Activated CD4-positive, alpha-beta memory T cell treated with anti-CD3 and anti-CD28 coated beads for 36 hours (primary cell): Measurements from ENCODE around the gene ATP2B2. TPM values are rescaled to one million over a fixed set of nuclear protein-coding genes. Genes with fewer than 3 reads are reported as not detected.

Source experiments
- CTCF ChIA-PET: fragments of 350-600 bp; sonication (Branson Sonifier 250); formaldehyde crosslinking; loops from one replicate; lab custom pipeline; 2021; ENCODE audit warnings: antibody characterized with exemption, inconsistent platforms; lab: Charles Lee
- POLR2A ChIA-PET: fragments of 350-600 bp; sonication (Branson Sonifier 250); formaldehyde crosslinking; loops from one replicate; lab custom pipeline; 2021; ENCODE audit warnings: antibody characterized with exemption; lab: Charles Lee
- DNase-seq: peaks from one replicate; pipeline ENCODE4 v3.0.0-alpha.2; 2020
- H3K27ac Mint-ChIP-seq: one replicate; pipeline ENCODE4 v1.8.0; 2021; ENCODE audit warnings: mixed read lengths
- H3K27me3 Mint-ChIP-seq: one replicate; pipeline ENCODE4 v1.8.0; 2021; ENCODE audit warnings: mixed read lengths
- H3K36me3 Mint-ChIP-seq: one replicate; pipeline ENCODE4 v1.8.0; 2021; ENCODE audit warnings: mixed read lengths
- H3K4me1 Mint-ChIP-seq: one replicate; pipeline ENCODE4 v1.8.0; 2021; ENCODE audit warnings: low read depth, mixed read lengths
- H3K4me3 Mint-ChIP-seq: one replicate; pipeline ENCODE4 v1.8.0; 2021; ENCODE audit warnings: mild to moderate bottlenecking, mixed read lengths
- H3K9me3 Mint-ChIP-seq: one replicate; pipeline ENCODE4 v1.8.0; 2021; ENCODE audit warnings: mixed read lengths
- intact Hi-C: fragments of 100-400 bp; cut with micrococcal nuclease; formaldehyde crosslinking; loops from one replicate; pipeline ENCODE4 v1.15.1; 2023
- microRNA-seq: library from miRNA; unstranded; fragments of <30 nt; microRNA quantifications from one replicate; pipeline ENCODE4 v1.2.0, GENCODE V29; 2022; ENCODE audit warnings: borderline number of aligned reads, borderline microRNAs expressed, borderline replicate concordance
- total RNA-seq, 2 experiments: library from RNA; stranded (reverse); gene quantifications; one replicate each; pipeline ENCODE4 v1.2.3, GENCODE V29; 2021

ATP2B2 gene
- total RNA-seq, 2 experiments from 2014 or later = 0.05 TPM; not detected in 1

DNA sequence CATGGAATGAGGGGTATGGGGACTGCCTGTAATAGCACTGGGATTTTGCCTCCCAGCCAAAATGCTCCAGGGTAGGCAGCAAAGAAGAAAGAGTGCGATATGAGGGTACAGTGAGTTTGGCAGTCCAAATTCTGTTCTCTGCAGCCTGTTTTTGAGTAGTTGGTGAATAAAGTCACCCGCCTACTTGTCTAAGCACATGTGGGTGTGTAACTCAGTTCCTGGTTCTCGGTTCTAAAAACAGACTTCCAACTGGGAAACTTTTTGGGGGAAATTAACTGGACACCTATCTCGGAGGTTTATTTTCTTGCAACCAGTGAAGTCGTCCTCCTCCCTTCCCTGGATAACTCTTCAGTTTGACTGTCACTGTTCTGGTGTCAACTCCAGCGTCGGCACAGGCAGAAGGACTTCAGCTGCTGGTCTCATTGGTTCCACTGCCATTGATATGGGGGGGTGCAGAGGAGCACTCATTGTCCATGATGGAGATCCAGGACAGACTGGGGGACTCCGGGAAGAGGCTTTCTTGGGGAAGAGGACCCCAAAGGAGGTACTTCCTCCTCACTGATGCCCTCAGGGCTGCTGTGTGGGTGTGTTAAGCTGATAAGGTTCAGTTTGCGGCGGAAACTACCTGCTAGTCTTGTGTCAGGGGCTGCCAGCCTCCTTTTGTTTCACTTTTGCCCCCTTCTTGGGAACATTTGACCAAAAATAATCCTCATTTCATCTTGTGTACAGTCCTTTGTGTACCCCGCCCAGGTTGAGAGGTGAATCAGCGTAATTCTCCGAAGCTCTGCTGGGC, 225.8 kb downstream of the ATP2B2 start:
- intact Hi-C loops = loop anchor here (5.0 kb wide), 1 partner anchor 162 kb away; the partner anchor contains the start of gene BRK1
- H3K36me3 Mint-ChIP-seq = peaks cover 51% of the 10 kb centered on the region
- H3K4me3 Mint-ChIP-seq = no peak overlapping the region
- POLR2A ChIA-PET = interaction anchor here (1.0 kb wide), 1 partner anchor 16 kb away, joined by 5 read pairs; no protein-coding TSS in a partner anchor
- peaks cover 66% of the 10 kb centered on the region for H3K4me1 Mint-ChIP-seq
- H3K27me3 Mint-ChIP-seq = no peaks in the 10 kb centered on the region
- peak overlapping the region; percentile 3 for H3K27ac Mint-ChIP-seq
- CTCF ChIA-PET = interaction anchor here (0.6 to 2.2 kb wide), 7 partner anchors 14 to 347 kb away, joined by 3 to 12 read pairs (median 3); partner anchors contain the start of genes CRELD1 and GHRL
- no peak for DNase-seq
- no peaks in the 10 kb centered on the region for H3K9me3 Mint-ChIP-seq

DNA sequence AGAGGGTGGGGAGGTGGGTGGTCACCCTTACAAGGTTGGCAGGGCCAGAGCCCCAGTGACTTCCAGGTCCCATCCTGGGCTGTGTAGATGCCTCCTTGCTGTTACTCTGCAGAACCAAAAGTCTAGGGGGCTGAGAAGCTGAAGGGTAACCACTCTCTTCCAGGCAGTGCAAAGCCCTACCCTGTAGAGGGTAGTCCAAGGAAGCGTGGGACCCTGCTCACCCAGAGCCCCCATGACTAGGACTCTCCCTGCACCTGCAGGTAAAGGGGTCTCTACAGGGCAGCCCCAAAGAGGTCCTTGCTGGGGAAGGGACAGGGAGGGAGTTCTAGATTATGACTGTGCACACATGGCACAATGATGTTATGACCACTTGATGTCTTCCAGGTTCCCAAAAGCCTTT, 226.9 kb downstream of the ATP2B2 start:
- DNase-seq = no peak
- CTCF ChIA-PET = interaction anchor here (0.6 kb wide), 1 partner anchor 226 kb away, joined by 3 read pairs; no protein-coding TSS in a partner anchor
- no peaks in the 10 kb centered on the region for H3K27me3 Mint-ChIP-seq
- H3K4me1 Mint-ChIP-seq = peaks cover 65% of the 10 kb centered on the region
- peaks cover 50% of the 10 kb centered on the region for H3K36me3 Mint-ChIP-seq
- H3K4me3 Mint-ChIP-seq = no peak overlapping the region
- POLR2A ChIA-PET = no interaction called here
- intact Hi-C loops = no loop called here
- H3K27ac Mint-ChIP-seq = peak overlapping the region; percentile 42
- no peaks in the 10 kb centered on the region for H3K9me3 Mint-ChIP-seq

GRCh38 chr3:10277115-10277625, 228.2 kb downstream of the ATP2B2 start:
- H3K27ac Mint-ChIP-seq = peak overlapping the region; percentile 30
- CTCF ChIA-PET = no interaction called here
- H3K27me3 Mint-ChIP-seq = no peaks in the 10 kb centered on the region
- no peak overlapping the region for H3K4me3 Mint-ChIP-seq
- DNase-seq = no peak
- H3K4me1 Mint-ChIP-seq = peaks cover 66% of the 10 kb centered on the region
- intact Hi-C loops = no loop called here
- no peaks in the 10 kb centered on the region for H3K9me3 Mint-ChIP-seq
- peaks cover 50% of the 10 kb centered on the region for H3K36me3 Mint-ChIP-seq
- POLR2A ChIA-PET = no interaction called here

GRCh38 chr3:10274601-10275000, 230.8 kb downstream of the ATP2B2 start:
- Mint-ChIP-seq H3K4me3 (no peak overlapping the region), H3K4me1 (peaks cover 56% of the 10 kb centered on the region), H3K27me3 (no peaks in the 10 kb centered on the region), H3K36me3 (peaks cover 45% of the 10 kb centered on the region), H3K9me3 (no peaks in the 10 kb centered on the region), H3K27ac (no peak overlapping the region)
- CTCF ChIA-PET = interaction anchor here (0.6 to 2.0 kb wide), 2 partner anchors 11 to 1355 kb away, joined by 3 to 10 read pairs; no protein-coding TSS in a partner anchor
- intact Hi-C loops = no loop called here
- no peak for DNase-seq
- POLR2A ChIA-PET = no interaction called here

Small RNAs within 50 kb of the gene (microRNA-seq; reads per million reads assigned to microRNA genes)
- gene MIR378B (not detected), gene MIR885 (not detected)

Other genes starting within 250 kb of the ATP2B2 start
- gene GHRL, start 212.6 kb downstream of the ATP2B2 start, total RNA-seq = under 1 TPM in 1 of 2 experiments, not detected in 1; 0.73 TPM
- gene SEC13, start 184.5 kb downstream of the ATP2B2 start, total RNA-seq = 10 to 100 TPM; 95.3 to 95.6 TPM